Stimulated activated naive CD8-positive, alpha-beta T cell treated with anti-CD3 and anti-CD28 coated beads, Interleukin-15, Interleukin-2, amounts not matched to agents 100 ng/mL and 50 ng/mL, for 24 hours (primary cell): ENCODE data around the gene TMEM132E.

Experiments used
- H3K27ac Mint-ChIP-seq: one replicate; pipeline ENCODE4 v1.8.0; 2021; ENCODE audit warnings: mild to moderate bottlenecking, mixed read lengths
- H3K27me3 Mint-ChIP-seq: one replicate; pipeline ENCODE4 v1.8.0; 2021; ENCODE audit warnings: mixed read lengths
- H3K36me3 Mint-ChIP-seq: one replicate; pipeline ENCODE4 v1.8.0; 2021; ENCODE audit warnings: low read depth, mixed read lengths
- H3K4me1 Mint-ChIP-seq: one replicate; pipeline ENCODE4 v1.8.0; 2021; ENCODE audit warnings: low read depth, mixed read lengths
- H3K4me3 Mint-ChIP-seq: one replicate; pipeline ENCODE4 v1.8.0; 2021; ENCODE audit warnings: mild to moderate bottlenecking, mixed read lengths
- H3K9me3 Mint-ChIP-seq: one replicate; pipeline ENCODE4 v1.8.0; 2021; ENCODE audit warnings: mixed read lengths

TMEM132E gene

DNA sequence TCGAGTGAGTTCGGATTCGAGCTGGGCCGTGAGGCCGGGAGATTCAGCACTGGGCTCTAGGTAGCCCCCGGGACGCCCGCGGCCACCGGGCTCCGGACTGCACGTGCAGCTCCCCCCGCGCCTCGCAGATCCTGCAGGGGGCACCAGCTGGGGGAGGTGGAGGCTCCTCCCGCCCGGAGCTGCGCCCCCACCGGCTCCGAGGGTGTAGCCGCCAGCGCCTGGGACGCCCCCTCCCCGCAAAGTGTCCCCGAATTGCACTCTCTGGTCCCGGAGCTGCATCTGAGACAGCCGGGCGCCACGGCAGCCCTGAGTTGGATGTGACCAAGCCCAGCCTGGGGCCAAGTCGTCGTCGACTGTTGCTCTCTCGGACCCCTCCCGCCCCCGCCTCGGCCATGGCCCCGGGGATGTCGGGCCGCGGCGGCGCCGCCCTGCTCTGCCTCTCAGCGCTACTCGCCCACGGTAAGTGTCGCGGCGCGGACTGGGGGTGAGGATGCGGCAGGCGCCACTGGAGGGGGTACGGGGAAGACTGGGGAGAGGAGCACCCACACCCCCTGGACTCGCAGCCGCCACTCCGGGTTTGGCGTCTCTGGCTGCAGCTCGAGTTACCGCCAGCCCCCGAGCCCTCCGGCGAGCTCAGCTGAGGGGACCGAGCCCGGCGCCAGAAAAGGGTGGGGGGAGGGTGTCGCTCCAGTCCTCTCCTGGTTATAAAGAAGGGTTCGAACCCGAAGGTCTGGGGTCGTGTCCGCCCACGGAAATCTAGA is 1.5 kb downstream of the TMEM132E start:
- Mint-ChIP-seq H3K9me3 (no peaks in the 10 kb centered on the region), H3K27me3 (peaks cover 75% of the 10 kb centered on the region), H3K36me3 (no peaks in the 10 kb centered on the region), H3K4me1 (peaks cover 13% of the 10 kb centered on the region), H3K4me3 (peak overlapping the region; percentile 43), H3K27ac (no peak overlapping the region)

DNA sequence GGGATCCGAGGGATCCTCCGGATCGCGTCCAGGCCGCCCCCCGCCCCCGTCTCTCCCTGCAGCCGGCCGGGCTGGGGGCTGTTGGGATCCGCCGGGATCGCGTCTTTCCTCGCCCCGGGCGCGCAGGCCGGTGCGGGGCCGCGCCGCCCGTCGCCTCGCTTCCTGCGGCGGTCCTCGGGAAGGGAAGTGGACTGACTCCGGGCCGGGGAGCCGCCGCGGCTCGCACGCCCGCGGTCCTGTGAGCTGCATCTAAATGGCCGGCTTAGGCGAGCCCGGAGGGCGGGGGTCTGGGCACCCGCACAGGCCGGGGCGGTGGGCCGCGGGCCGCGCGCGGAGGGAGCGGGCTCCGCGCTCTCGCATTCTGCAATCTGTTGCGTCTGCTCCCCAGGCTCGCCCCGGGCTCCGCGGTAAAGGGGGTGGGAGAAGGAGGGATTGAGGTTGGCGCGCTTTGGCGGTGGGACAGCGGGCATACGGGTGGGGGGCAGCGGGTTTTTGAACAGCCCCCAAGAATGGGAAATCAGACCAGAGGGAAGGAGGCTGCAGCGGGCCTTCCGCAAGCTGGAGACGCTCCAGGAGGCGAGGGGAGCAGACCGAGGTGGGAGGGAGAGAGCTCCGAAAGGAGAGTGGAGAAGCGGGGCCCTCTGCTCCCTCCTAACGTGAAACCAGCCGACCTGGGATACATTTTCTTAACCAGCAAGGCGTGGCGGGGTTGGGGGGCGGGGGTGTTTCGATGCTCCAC is 2.2 kb downstream of the TMEM132E start:
- H3K36me3 Mint-ChIP-seq, result no peaks in the 10 kb centered on the region
- H3K9me3 Mint-ChIP-seq, result no peaks in the 10 kb centered on the region
- peaks cover 13% of the 10 kb centered on the region for H3K4me1 Mint-ChIP-seq
- H3K27me3 Mint-ChIP-seq, result peaks cover 72% of the 10 kb centered on the region
- H3K27ac Mint-ChIP-seq, result no peak overlapping the region
- no peak overlapping the region for H3K4me3 Mint-ChIP-seq

DNA sequence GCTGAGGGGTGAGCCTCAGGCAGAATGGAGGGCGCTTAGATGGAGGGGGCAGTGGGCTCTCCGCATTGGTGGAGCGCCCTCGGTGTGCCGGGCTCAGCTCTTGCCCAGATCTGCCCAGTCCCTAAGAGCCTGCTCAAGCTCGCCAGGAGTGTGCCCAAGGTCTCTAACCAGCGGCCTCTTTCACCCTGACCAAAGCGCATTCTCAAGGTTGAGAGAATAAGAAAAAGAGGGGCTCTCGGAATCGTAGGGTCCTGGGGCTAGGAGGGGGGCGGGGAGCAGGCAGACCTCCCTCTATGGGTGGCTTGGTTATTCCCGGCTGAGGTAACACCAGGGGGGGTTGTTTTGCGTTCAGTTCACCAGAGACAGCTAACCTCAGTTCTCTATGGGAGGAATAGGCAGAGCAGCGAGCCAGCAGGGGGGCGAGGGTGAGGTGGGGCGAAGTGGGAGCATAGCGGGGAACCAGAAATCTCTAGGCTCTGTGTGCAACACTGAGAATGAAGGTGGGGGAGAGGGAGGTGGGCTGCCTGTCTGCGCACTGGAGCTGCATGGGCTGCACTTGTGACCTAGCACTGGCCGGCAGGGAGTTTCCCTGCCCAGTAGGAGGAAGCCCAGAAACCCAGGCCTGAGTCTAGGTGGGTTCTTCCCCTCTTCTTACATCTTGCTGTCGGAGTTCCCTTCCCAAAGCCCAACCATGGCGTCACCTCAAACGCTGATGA is 3.0 kb downstream of the TMEM132E start:
- Mint-ChIP-seq H3K4me3 (no peak overlapping the region), H3K36me3 (no peaks in the 10 kb centered on the region), H3K27me3 (peaks cover 65% of the 10 kb centered on the region), H3K9me3 (no peaks in the 10 kb centered on the region), H3K4me1 (peaks cover 13% of the 10 kb centered on the region), H3K27ac (no peak overlapping the region)

DNA sequence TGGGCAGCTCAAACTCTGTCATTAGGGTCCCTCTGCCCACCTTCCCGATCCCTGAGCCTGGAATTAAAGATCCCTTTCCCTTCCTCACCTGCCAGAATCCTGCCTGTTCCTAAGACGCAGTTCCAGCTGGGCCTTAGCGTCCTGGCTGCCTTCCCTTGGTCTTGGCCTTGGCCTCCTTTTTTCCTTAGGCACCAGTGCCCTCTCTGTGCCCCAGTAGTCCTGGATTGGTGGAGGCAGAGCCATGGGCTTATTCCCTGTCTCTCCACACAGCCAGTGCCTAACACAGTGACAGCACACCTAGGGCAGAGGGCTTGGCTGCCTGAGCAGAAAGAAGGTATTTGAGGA is 3.5 kb downstream of the TMEM132E start:
- Mint-ChIP-seq H3K4me3 (no peak overlapping the region), H3K36me3 (no peaks in the 10 kb centered on the region), H3K27me3 (peaks cover 61% of the 10 kb centered on the region), H3K27ac (no peak overlapping the region), H3K9me3 (no peaks in the 10 kb centered on the region), H3K4me1 (peaks cover 13% of the 10 kb centered on the region)

- H3K27me3 Mint-ChIP-seq, result peaks cover 49% of the 10 kb centered on the region
- no peaks in the 10 kb centered on the region for H3K9me3 Mint-ChIP-seq
- no peaks in the 10 kb centered on the region for H3K36me3 Mint-ChIP-seq
- no peak overlapping the region for H3K4me3 Mint-ChIP-seq
- no peak overlapping the region for H3K27ac Mint-ChIP-seq
- peaks cover 5% of the 10 kb centered on the region for H3K4me1 Mint-ChIP-seq
Measured at GRCh38 chr17:34584805-34585416, 5.5 kb downstream of the TMEM132E start.

GRCh38 chr17:34586346-34586846 is 7.0 kb downstream of the TMEM132E start:
- Mint-ChIP-seq H3K27ac (no peak overlapping the region), H3K4me3 (no peak overlapping the region), H3K4me1 (no peaks in the 10 kb centered on the region), H3K27me3 (peaks cover 57% of the 10 kb centered on the region), H3K36me3 (no peaks in the 10 kb centered on the region), H3K9me3 (no peaks in the 10 kb centered on the region)

- H3K27me3 Mint-ChIP-seq, result peaks cover 48% of the 10 kb centered on the region
- no peak overlapping the region for H3K27ac Mint-ChIP-seq
- H3K4me3 Mint-ChIP-seq, result no peak overlapping the region
- H3K4me1 Mint-ChIP-seq, result no peaks in the 10 kb centered on the region
- no peaks in the 10 kb centered on the region for H3K36me3 Mint-ChIP-seq
- no peaks in the 10 kb centered on the region for H3K9me3 Mint-ChIP-seq
Measured at GRCh38 chr17:34588266-34588665, 8.9 kb downstream of the TMEM132E start.

DNA sequence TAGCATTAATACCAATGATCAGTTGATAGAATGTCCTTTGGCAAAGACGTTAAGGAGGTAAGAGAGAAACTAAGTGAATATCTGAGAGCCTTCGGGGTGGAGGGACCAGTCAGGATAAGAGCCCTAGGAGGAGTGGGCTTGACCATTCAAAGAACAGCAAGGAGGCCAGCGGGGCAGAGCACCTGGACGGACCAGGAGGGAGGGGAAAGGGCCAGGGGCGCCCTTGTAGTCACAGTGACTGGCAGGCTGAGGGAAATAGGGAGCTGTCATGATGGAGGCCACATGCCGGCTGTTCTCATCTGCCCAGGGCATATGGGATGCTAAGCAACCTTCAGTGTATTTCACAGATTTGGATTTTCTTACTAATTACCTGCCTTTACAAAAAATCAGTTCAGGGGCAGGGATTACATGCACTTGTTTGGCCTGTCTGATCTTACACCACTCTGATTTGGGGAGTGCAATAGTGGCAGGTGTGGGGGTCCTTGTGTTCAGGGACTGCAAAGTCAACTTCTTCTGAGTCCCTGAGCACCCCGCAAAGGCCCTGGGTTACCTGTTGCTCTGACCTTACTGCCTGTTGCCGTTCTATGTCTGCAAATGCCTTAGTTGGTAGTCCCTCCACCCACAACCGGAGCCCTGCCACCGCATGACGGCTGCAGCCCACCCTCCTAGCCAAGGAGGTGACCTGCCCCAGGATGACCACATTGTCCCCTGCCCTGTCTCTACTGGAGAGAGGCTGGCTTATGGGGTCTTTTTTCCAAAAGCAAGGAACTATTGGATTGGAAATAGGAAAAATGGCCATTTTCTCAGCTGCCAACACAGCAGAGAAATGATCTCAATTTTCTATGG is 10.0 kb downstream of the TMEM132E start:
- Mint-ChIP-seq H3K36me3 (no peaks in the 10 kb centered on the region), H3K27me3 (peaks cover 46% of the 10 kb centered on the region), H3K4me3 (no peak overlapping the region), H3K4me1 (no peaks in the 10 kb centered on the region), H3K27ac (no peak overlapping the region), H3K9me3 (no peaks in the 10 kb centered on the region)

- Mint-ChIP-seq H3K4me3 (no peak overlapping the region), H3K27ac (no peak overlapping the region), H3K36me3 (no peaks in the 10 kb centered on the region), H3K9me3 (no peaks in the 10 kb centered on the region), H3K4me1 (no peaks in the 10 kb centered on the region), H3K27me3 (peaks cover 34% of the 10 kb centered on the region)
Measured at GRCh38 chr17:34592002-34592401, 12.6 kb downstream of the TMEM132E start.

- Mint-ChIP-seq H3K4me3 (no peak overlapping the region), H3K27me3 (peaks cover 19% of the 10 kb centered on the region), H3K36me3 (no peaks in the 10 kb centered on the region), H3K9me3 (no peaks in the 10 kb centered on the region), H3K4me1 (no peaks in the 10 kb centered on the region), H3K27ac (no peak overlapping the region)
Measured at GRCh38 chr17:34596920-34597319, 17.5 kb downstream of the TMEM132E start.

DNA sequence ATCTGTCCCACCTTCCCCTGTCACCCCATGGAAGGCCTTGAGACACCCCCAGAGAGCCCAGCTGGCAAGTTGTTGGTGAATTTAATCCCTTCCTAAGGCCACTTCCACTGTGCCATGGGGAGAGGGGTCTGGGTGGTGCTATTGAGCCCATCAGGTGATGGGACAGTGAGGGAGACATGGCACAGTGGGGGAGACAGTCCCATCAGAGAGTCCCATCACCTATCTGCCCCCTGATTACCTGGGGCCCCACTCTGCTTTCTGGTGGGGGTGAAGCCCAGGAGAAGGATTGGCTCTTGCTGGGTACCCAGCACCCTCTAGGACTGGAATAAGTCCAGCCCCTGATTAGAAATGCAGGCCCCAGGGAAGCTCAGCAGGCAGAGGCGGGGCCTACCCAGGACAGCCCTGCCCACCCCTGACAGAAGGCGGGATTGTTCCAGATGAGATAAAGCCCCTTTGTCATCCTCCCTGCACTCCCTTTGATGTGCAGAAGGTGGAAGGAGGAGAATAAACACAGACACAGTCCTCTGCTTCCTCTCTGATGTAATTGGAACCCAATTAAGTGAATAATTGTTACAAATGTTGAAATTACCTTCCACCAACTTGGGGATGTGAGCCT is 18.9 kb downstream of the TMEM132E start:
- H3K27me3 Mint-ChIP-seq, result peaks cover 13% of the 10 kb centered on the region
- H3K36me3 Mint-ChIP-seq, result no peaks in the 10 kb centered on the region
- H3K4me3 Mint-ChIP-seq, result no peak overlapping the region
- H3K4me1 Mint-ChIP-seq, result no peaks in the 10 kb centered on the region
- H3K9me3 Mint-ChIP-seq, result no peaks in the 10 kb centered on the region
- no peak overlapping the region for H3K27ac Mint-ChIP-seq

DNA sequence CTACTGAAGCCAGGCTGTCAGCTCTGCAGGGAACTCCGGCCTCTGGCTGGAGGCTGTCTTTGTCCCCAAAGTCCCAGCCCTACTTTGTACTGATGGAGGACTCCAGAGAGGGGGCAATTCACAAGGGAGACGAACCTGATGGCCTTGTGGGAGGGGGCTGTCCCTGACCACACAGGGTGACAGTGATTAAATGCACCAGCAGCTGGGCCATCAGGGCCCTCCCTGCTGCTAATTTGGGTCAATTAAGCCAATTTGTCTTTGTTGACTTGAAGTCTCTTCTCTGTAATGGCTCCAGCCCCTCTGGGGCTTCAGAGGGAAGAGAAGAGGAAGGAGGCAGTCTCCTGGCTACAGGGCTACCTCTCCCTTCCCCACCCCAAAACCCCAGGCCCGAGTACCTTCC is 22.0 kb downstream of the TMEM132E start:
- Mint-ChIP-seq H3K27ac (no peak overlapping the region), H3K36me3 (no peaks in the 10 kb centered on the region), H3K4me3 (no peak overlapping the region), H3K27me3 (peaks cover 4% of the 10 kb centered on the region), H3K9me3 (no peaks in the 10 kb centered on the region), H3K4me1 (no peaks in the 10 kb centered on the region)

DNA sequence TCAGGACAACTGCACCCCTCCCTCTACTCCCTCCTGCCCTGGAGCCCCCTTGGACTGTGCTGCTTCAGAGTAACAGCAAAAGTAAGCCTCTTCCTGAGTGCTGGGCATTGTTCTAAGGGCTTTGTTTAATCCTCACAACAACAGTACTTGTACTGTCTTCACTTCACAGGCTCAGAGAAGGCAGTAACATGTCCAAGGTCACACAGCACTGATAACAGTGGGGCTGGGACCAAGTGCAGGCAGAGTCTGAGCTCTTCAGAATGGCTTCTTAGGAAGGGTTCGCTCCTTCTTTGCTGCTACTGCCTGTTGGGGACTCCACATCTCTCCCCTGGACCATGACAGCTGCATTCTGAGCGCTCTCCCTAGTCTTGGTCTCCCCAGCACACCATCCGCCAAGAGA is 24.6 kb downstream of the TMEM132E start:
- no peak overlapping the region for H3K27ac Mint-ChIP-seq
- H3K36me3 Mint-ChIP-seq, result no peaks in the 10 kb centered on the region
- H3K4me1 Mint-ChIP-seq, result no peaks in the 10 kb centered on the region
- peaks cover 18% of the 10 kb centered on the region for H3K27me3 Mint-ChIP-seq
- H3K9me3 Mint-ChIP-seq, result no peaks in the 10 kb centered on the region
- no peak overlapping the region for H3K4me3 Mint-ChIP-seq

GRCh38 chr17:34606763-34607162 is 27.4 kb downstream of the TMEM132E start:
- Mint-ChIP-seq H3K9me3 (no peaks in the 10 kb centered on the region), H3K4me3 (no peak overlapping the region), H3K36me3 (no peaks in the 10 kb centered on the region), H3K4me1 (no peaks in the 10 kb centered on the region), H3K27ac (no peak overlapping the region), H3K27me3 (peaks cover 43% of the 10 kb centered on the region)
